SK-N-SH treated with all-trans-retinoic acid at 6 μM for 48 hours (cell line): Measurements from ENCODE around the gene PIAS1.

Experiments
- ATAC-seq: fragments of 200-7000 bp; cut with Tn5 transposase; 3 replicates; pipeline ENCODE4 v1.9.1; 2020; ENCODE audit warnings: mild to moderate bottlenecking, moderate library complexity
- BACH2 ChIP-seq: fragments of 250-450 bp; sonication (Bioruptor Pico); IDR thresholded peaks from 2 replicates; pipeline ENCODE4 v1.9.0; 2021; ENCODE audit warnings: mild to moderate bottlenecking, borderline replicate concordance
- CREB5 ChIP-seq: fragments of 250-450 bp; sonication (Bioruptor Pico); IDR thresholded peaks from 2 replicates; pipeline ENCODE4 v1.5.1; 2020; ENCODE audit warnings: low read depth, mild to moderate bottlenecking, moderate library complexity
- CSDC2 ChIP-seq: fragments of 250-450 bp; sonication (Bioruptor Pico); IDR thresholded peaks from 2 replicates; pipeline ENCODE4 v1.5.0; 2020; ENCODE audit warnings: mild to moderate bottlenecking, moderate library complexity
- CSRNP3 ChIP-seq: fragments of 250-450 bp; sonication (Bioruptor Pico); IDR thresholded peaks from 2 replicates; pipeline ENCODE4 v1.5.1; 2021; ENCODE audit warnings: mild to moderate bottlenecking, moderate library complexity
- ESRRG ChIP-seq: fragments of 250-450 bp; sonication (Bioruptor Pico); IDR thresholded peaks from 2 replicates; pipeline ENCODE4 v1.6.1; 2021; ENCODE audit warnings: mild to moderate bottlenecking
- GLIS3 ChIP-seq: fragments of 250-450 bp; sonication (Bioruptor Pico); IDR thresholded peaks from 2 replicates; pipeline ENCODE4 v1.5.0; 2020; ENCODE audit warnings: mild to moderate bottlenecking, moderate library complexity
- ISL1 ChIP-seq: fragments of 250-450 bp; sonication (Bioruptor Pico); IDR thresholded peaks from 2 replicates; pipeline ENCODE4 v2.1.2; 2022; ENCODE audit warnings: mild to moderate bottlenecking, moderate library complexity
- OSR1 ChIP-seq: fragments of 250-450 bp; sonication (Bioruptor Pico); IDR thresholded peaks from 2 replicates; pipeline ENCODE4 v1.8.0; 2022; ENCODE audit warnings: moderate library complexity, mild to moderate bottlenecking, inconsistent platforms
- PPARA ChIP-seq: fragments of 250-450 bp; sonication (Bioruptor Pico); IDR thresholded peaks from 2 replicates; pipeline ENCODE4 v1.5.0; 2020; ENCODE audit warnings: mild to moderate bottlenecking, borderline replicate concordance
- RARB ChIP-seq: fragments of 250-450 bp; sonication (Bioruptor Pico); IDR thresholded peaks from 2 replicates; pipeline ENCODE4 v1.8.0; 2021; ENCODE audit warnings: mild to moderate bottlenecking, moderate library complexity
- SNAI2 ChIP-seq: fragments of 250-450 bp; sonication (Bioruptor Pico); IDR thresholded peaks from 2 replicates; pipeline ENCODE4 v1.5.0; 2020; ENCODE audit warnings: mild to moderate bottlenecking, moderate library complexity
- TCF4 ChIP-seq: fragments of 250-450 bp; sonication (Bioruptor Pico); IDR thresholded peaks from 2 replicates; pipeline ENCODE4 v1.8.0; 2021; ENCODE audit warnings: mild to moderate bottlenecking, moderate library complexity, borderline replicate concordance
- TOX ChIP-seq: fragments of 250-450 bp; sonication (Bioruptor Pico); IDR thresholded peaks from 2 replicates; pipeline ENCODE4 v1.8.0; 2021; ENCODE audit warnings: mild to moderate bottlenecking, moderate library complexity, borderline replicate concordance
- TSHZ2 ChIP-seq: fragments of 250-450 bp; sonication (Bioruptor Pico); IDR thresholded peaks from 2 replicates; pipeline ENCODE4 v1.5.0; 2020; ENCODE audit warnings: mild to moderate bottlenecking, moderate library complexity
- ZC3H10 ChIP-seq: fragments of 250-450 bp; sonication (Bioruptor Pico); IDR thresholded peaks from 2 replicates; pipeline ENCODE4 v1.5.1; 2021; ENCODE audit warnings: mild to moderate bottlenecking, moderate library complexity
- ZFP30 ChIP-seq: fragments of 450-650 bp; formaldehyde crosslinking; IDR thresholded peaks from 2 replicates; pipeline ENCODE4 v1.5.0; 2022; ENCODE audit warnings: mild to moderate bottlenecking, moderate library complexity
- ZNF565 ChIP-seq: fragments of 450-650 bp; formaldehyde crosslinking; conservative IDR thresholded peaks from 2 replicates; pipeline ENCODE4 v1.5.0; 2020; ENCODE audit warnings: low read depth, mild to moderate bottlenecking, moderate library complexity
- ZNF8 ChIP-seq: fragments of 450-650 bp; formaldehyde crosslinking; IDR thresholded peaks from 2 replicates; pipeline ENCODE4 v1.5.0; 2020; ENCODE audit warnings: mild to moderate bottlenecking, moderate library complexity

PIAS1 gene

GRCh38 chr15:68129072-68129471 lies 75.0 kb downstream of the PIAS1 start:
- no peak for TF ChIP-seq GLIS3
- TF ChIP-seq, all 23 proteins: peak for 0
- no peak for ATAC-seq

- TF ChIP-seq CSRNP3 (CRISPR knock-in tag) (no peak), GLIS3 (no peak), TCF4 (CRISPR knock-in tag) (no peak), ZC3H10 (CRISPR knock-in tag) (no peak), RARB (CRISPR knock-in tag) (no peak), ESRRG (CRISPR knock-in tag) (no peak), CREB5 (CRISPR knock-in tag) (no peak), TOX (CRISPR knock-in tag) (no peak), CSDC2 (no peak), ZNF565 (no peak), SNAI2 (CRISPR knock-in tag) (no peak), PPARA (no peak), TSHZ2 (CRISPR knock-in tag) (no peak), ZNF8 (CRISPR knock-in tag) (no peak), OSR1 (CRISPR knock-in tag) (no peak), ZFP30 (no peak)
- ATAC-seq: no peak
These were observed 76.7 kb downstream of the PIAS1 start for GRCh38 chr15:68130851-68131250.

GRCh38 chr15:68137096-68137495 lies 83.0 kb downstream of the PIAS1 start:
- no peak for TF ChIP-seq SNAI2 (CRISPR knock-in tag)
- TF ChIP-seq ZNF8 (CRISPR knock-in tag): no peak
- TF ChIP-seq ZNF565: no peak
- no peak for TF ChIP-seq TSHZ2 (CRISPR knock-in tag)
- no peak for TF ChIP-seq PPARA
- TF ChIP-seq TOX (CRISPR knock-in tag): no peak
- TF ChIP-seq CREB5 (CRISPR knock-in tag): no peak
- TF ChIP-seq CSRNP3 (CRISPR knock-in tag): no peak
- no peak for TF ChIP-seq ISL1 (CRISPR knock-in tag)
- no peak for TF ChIP-seq ZFP30
- TF ChIP-seq BACH2 (CRISPR knock-in tag): no peak
- TF ChIP-seq, all 23 proteins: peak for 0
- no peak for ATAC-seq
